GM23338 (cell line): ENCODE measurements around the gene COL6A3.

ENCODE experiments used
- EZH2 ChIP-seq: fragments of 200-600 bp; sonication (generic); IDR thresholded peaks from one replicate; pipeline ENCODE4 v1.8.0; 2017; ENCODE audit warnings: antibody characterized with exemption, mild to moderate bottlenecking, low read depth; ENCODE audit not compliant: unreplicated experiment
- TF ChIP-seq, protein P1 (sequence below), 2 experiments: fragments of 200-600 bp in 1 of 2; sonication (generic) in 1 of 2; conservative IDR thresholded peaks; 2 replicates each; pipeline versions ENCODE4 v1.5.1 to v1.6.1; 2016 to 2017; ENCODE audit warnings: antibody characterized with exemption in 2 of 2, low read depth in 2 of 2, mild to moderate bottlenecking in 2 of 2, moderate library complexity in 1 of 2

DNA sequence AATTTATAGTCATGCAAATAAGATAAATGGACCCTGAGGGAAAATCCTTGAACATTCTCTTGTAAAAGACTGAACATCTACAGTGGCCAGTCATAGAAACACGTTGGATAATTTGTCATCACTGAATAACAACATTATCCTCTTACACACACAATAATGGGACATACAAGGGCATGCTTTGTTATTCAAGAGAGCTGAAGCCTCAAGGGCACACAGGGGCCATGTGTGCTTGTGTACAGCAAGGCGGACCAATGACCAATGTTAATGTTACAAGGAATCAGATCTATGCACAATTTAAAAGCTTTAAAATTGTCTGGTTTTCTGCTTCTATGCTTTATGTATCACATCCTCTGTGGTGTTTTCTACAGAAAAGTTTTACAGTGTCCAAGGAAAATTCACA, 23.7 kb downstream of the COL6A3 start:
- TF ChIP-seq, protein P1, sequence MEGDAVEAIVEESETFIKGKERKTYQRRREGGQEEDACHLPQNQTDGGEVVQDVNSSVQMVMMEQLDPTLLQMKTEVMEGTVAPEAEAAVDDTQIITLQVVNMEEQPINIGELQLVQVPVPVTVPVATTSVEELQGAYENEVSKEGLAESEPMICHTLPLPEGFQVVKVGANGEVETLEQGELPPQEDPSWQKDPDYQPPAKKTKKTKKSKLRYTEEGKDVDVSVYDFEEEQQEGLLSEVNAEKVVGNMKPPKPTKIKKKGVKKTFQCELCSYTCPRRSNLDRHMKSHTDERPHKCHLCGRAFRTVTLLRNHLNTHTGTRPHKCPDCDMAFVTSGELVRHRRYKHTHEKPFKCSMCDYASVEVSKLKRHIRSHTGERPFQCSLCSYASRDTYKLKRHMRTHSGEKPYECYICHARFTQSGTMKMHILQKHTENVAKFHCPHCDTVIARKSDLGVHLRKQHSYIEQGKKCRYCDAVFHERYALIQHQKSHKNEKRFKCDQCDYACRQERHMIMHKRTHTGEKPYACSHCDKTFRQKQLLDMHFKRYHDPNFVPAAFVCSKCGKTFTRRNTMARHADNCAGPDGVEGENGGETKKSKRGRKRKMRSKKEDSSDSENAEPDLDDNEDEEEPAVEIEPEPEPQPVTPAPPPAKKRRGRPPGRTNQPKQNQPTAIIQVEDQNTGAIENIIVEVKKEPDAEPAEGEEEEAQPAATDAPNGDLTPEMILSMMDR (conservative IDR thresholded peaks at IDR 0.05; ENCODE audit: low read depth in 2 of 2) = no peak
- TF ChIP-seq EZH2 = no peak
